ENCODE results near the gene PAPOLG.

DNA sequence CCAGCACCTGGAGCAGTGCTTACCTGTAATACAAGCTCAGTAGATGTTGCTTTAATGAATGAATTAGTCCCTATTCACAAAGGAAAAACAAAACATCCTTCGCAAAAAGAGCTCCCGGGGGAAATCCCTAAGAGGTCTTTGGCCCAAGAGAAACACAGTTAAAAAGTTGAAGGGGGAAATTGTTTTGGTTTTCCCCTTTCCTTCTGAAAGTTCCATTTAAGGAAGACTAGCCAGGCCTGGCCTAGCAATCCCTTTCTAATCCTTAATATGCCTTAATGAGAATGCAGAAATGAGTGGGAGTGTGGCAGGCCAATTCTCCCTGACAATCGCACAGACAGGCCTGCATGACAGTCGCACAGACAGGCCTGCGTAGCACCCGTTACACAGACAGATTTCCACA is 91.8 kb downstream of the PAPOLG start:
- TF ChIP-seq, protein P1, sequence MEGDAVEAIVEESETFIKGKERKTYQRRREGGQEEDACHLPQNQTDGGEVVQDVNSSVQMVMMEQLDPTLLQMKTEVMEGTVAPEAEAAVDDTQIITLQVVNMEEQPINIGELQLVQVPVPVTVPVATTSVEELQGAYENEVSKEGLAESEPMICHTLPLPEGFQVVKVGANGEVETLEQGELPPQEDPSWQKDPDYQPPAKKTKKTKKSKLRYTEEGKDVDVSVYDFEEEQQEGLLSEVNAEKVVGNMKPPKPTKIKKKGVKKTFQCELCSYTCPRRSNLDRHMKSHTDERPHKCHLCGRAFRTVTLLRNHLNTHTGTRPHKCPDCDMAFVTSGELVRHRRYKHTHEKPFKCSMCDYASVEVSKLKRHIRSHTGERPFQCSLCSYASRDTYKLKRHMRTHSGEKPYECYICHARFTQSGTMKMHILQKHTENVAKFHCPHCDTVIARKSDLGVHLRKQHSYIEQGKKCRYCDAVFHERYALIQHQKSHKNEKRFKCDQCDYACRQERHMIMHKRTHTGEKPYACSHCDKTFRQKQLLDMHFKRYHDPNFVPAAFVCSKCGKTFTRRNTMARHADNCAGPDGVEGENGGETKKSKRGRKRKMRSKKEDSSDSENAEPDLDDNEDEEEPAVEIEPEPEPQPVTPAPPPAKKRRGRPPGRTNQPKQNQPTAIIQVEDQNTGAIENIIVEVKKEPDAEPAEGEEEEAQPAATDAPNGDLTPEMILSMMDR (IDR thresholded peaks at IDR 0.05) = no peak
- no peak for TF ChIP-seq POLR2A (IDR thresholded peaks at IDR 0.05)

All from lower leg skin (tissue), 3 donors.